H1 (cell line): ENCODE data around the gene NOTCH4. TPM values are rescaled to one million over a fixed set of nuclear protein-coding genes. Genes with fewer than 3 reads are reported as not detected.
A peak's percentile ranks its signal among the peaks of the same experiment; 100 is the strongest.

Experiments used
- CTCF ChIA-PET: fragments of 300-600 bp; sonication (Branson Sonifier 250); formaldehyde crosslinking; loops from one replicate; lab custom pipeline; 2021; ENCODE audit not compliant: partially characterized antibody; lab: Charles Lee
- POLR2A ChIA-PET: fragments of 300-600 bp; sonication (Branson Sonifier 250); formaldehyde crosslinking; loops from one replicate; lab custom pipeline; 2021; ENCODE audit warnings: inconsistent platforms; ENCODE audit not compliant: partially characterized antibody; lab: Charles Lee
- DNase-seq, 2 experiments: peaks; one replicate each; pipeline versions ENCODE4 v3.0.0 to v3.0.0-alpha.2; 2010 to 2022; ENCODE audit warnings: low spot score in 2 of 2, low read depth in 1 of 2, mixed read lengths in 1 of 2
- FAIRE-seq: peaks from 2 replicates; lab custom pipeline; 2011; peaks lifted over from hg19 to GRCh38; lab: Jason Lieb, UNC
- H2AFZ ChIP-seq: 2 replicates; pipeline ENCODE4 v1.8.1; 2012; ENCODE audit warnings: low read length, inconsistent platforms
- H2AK5ac ChIP-seq: 2 replicates; pipeline ENCODE4 v1.6.1; 2013; ENCODE audit warnings: low read depth, low read length
- H2BK120ac ChIP-seq: replicated peaks from 2 replicates; pipeline ENCODE3; 2013; ENCODE audit warnings: low read depth, low read length, inconsistent platforms
- H2BK12ac ChIP-seq: 2 replicates; pipeline ENCODE4 v1.6.1; 2013; ENCODE audit warnings: low read depth, low read length
- H2BK15ac ChIP-seq: 2 replicates; pipeline ENCODE4 v1.6.1; 2013; ENCODE audit warnings: low read length
- H2BK20ac ChIP-seq: 2 replicates; pipeline ENCODE4 v1.6.1; 2013; ENCODE audit warnings: low read length
- H2BK5ac ChIP-seq: 2 replicates; pipeline ENCODE4 v1.6.1; 2013; ENCODE audit warnings: low read depth, low read length
- H3K14ac ChIP-seq: 2 replicates; pipeline ENCODE4 v1.6.1; 2013; ENCODE audit warnings: inconsistent platforms; ENCODE audit not compliant: insufficient read length
- H3K18ac ChIP-seq: 2 replicates; pipeline ENCODE4 v1.6.1; 2013; ENCODE audit warnings: low read length; ENCODE audit errors: extremely low read depth
- H3K23ac ChIP-seq: 2 replicates; pipeline ENCODE4 v1.6.1; 2013; ENCODE audit warnings: inconsistent platforms; ENCODE audit not compliant: insufficient read length
- H3K23me2 ChIP-seq: 2 replicates; pipeline ENCODE4 v1.6.1; 2013; ENCODE audit warnings: low read depth, low read length
- H3K27ac ChIP-seq: 2 replicates; pipeline ENCODE4 v1.6.1; 2011; ENCODE audit warnings: low read depth, low read length, inconsistent platforms
- H3K27me3 ChIP-seq, 4 experiments: replicated peaks in 1 of 4; 1 replicate in 1 of 4; 2 replicates in 3 of 4; pipeline versions ENCODE4 v1.6.1 to v1.8.1; 2011 to 2013; ENCODE audit warnings: low read length in 3 of 4, mild to moderate bottlenecking in 3 of 4, inconsistent platforms in 2 of 4, mixed read lengths in 2 of 4, moderate library complexity in 1 of 4; ENCODE audit not compliant: control insufficient read depth in 3 of 4, insufficient read depth in 3 of 4; ENCODE audit errors: extremely low read depth in 1 of 4
- H3K36me3 ChIP-seq, 4 experiments: 2 replicates each; pipeline versions ENCODE4 v1.6.1 to v1.8.1; 2011 to 2013; ENCODE audit warnings: mild to moderate bottlenecking in 4 of 4, low read length in 3 of 4, moderate library complexity in 2 of 4, control low read depth in 1 of 4, inconsistent platforms in 1 of 4; ENCODE audit not compliant: insufficient read depth in 4 of 4, control insufficient read depth in 2 of 4
- H3K4ac ChIP-seq: replicated peaks from 2 replicates; pipeline ENCODE3; 2013; ENCODE audit warnings: low read length, low read depth, mixed read lengths, inconsistent platforms; ENCODE audit not compliant: insufficient read length
- H3K4me1 ChIP-seq, 4 experiments: replicated peaks in 1 of 4; 1 replicate in 1 of 4; 2 replicates in 3 of 4; pipeline versions ENCODE4 v1.6.1 to v1.8.1; 2011 to 2013; ENCODE audit warnings: low read length in 3 of 4, inconsistent platforms in 2 of 4, mixed read lengths in 1 of 4; ENCODE audit not compliant: insufficient read depth in 4 of 4, control insufficient read depth in 3 of 4
- H3K4me2 ChIP-seq, 2 experiments: 2 replicates each; pipeline versions ENCODE4 v1.6.1 to v1.8.1; 2011 to 2013; ENCODE audit warnings: low read depth in 2 of 2, low read length in 2 of 2, control low read depth in 1 of 2, inconsistent platforms in 1 of 2, mild to moderate bottlenecking in 1 of 2; ENCODE audit not compliant: insufficient read depth in 1 of 2
- H3K4me3 ChIP-seq, 4 experiments: fragments of 200-600, 300-600 bp in 1 of 4; sonication (generic), shearing (Covaris generic), sonication (Bioruptor Twin) in 1 of 4; 2 replicates each; pipeline versions ENCODE4 v1.5.1 to v1.8.1; 2011 to 2016; ENCODE audit warnings: low read length in 4 of 4, low read depth in 3 of 4, control low read depth in 2 of 4, inconsistent platforms in 2 of 4, mild to moderate bottlenecking in 2 of 4, mixed read lengths in 1 of 4, moderate library complexity in 1 of 4; ENCODE audit not compliant: insufficient read depth in 2 of 4; ENCODE audit errors: extremely low read depth in 1 of 4
- H3K56ac ChIP-seq: replicated peaks from 2 replicates; pipeline ENCODE3; 2013; ENCODE audit warnings: low read depth, mild to moderate bottlenecking, mixed read lengths, low read length, inconsistent platforms; ENCODE audit not compliant: insufficient read length
- H3K79me1 ChIP-seq: 2 replicates; pipeline ENCODE4 v1.6.1; 2013; ENCODE audit warnings: low read depth, low read length, control low read depth
- H3K79me2 ChIP-seq, 2 experiments: 2 replicates each; pipeline versions ENCODE4 v1.6.1 to v1.8.1; 2012 to 2013; ENCODE audit warnings: low read length in 2 of 2, mild to moderate bottlenecking in 2 of 2, inconsistent platforms in 1 of 2; ENCODE audit not compliant: insufficient read depth in 2 of 2, control insufficient read depth in 1 of 2
- H3K9ac ChIP-seq, 4 experiments: replicated peaks in 1 of 4; 1 replicate in 1 of 4; 2 replicates in 3 of 4; pipeline versions ENCODE4 v1.6.1 to v1.8.1; 2011 to 2013; ENCODE audit warnings: low read depth in 3 of 4, low read length in 3 of 4, control low read depth in 2 of 4, mild to moderate bottlenecking in 2 of 4, moderate library complexity in 2 of 4, inconsistent platforms in 1 of 4; ENCODE audit errors: extremely low read depth in 1 of 4
- H3K9me3 ChIP-seq, 2 experiments: 2 replicates each; pipeline versions ENCODE4 v1.6.1 to v1.8.1; 2012 to 2013; ENCODE audit warnings: mild to moderate bottlenecking in 2 of 2, moderate library complexity in 2 of 2, control low read depth in 1 of 2, inconsistent platforms in 1 of 2, low read depth in 1 of 2, low read length in 1 of 2, mixed read lengths in 1 of 2; ENCODE audit not compliant: insufficient read depth in 2 of 2
- H4K20me1 ChIP-seq, 2 experiments: replicated peaks in 1 of 2; 2 replicates each; pipeline versions ENCODE3 to v1.8.1; 2011 to 2013; ENCODE audit warnings: inconsistent platforms in 2 of 2, low read length in 2 of 2, mild to moderate bottlenecking in 1 of 2; ENCODE audit not compliant: insufficient read depth in 2 of 2, control insufficient read depth in 1 of 2
- H4K5ac ChIP-seq: 2 replicates; pipeline ENCODE4 v1.6.1; 2013; ENCODE audit warnings: low read length, low read depth, mixed read lengths, inconsistent platforms; ENCODE audit not compliant: insufficient read length
- H4K8ac ChIP-seq: 2 replicates; pipeline ENCODE4 v1.8.0; 2013; ENCODE audit warnings: mild to moderate bottlenecking, moderate library complexity, low read length, inconsistent platforms; ENCODE audit not compliant: insufficient read depth; ENCODE audit errors: extremely low read depth
- H4K91ac ChIP-seq: replicated peaks from 2 replicates; pipeline ENCODE3; 2013; ENCODE audit warnings: low read length, mixed read lengths, inconsistent platforms; ENCODE audit not compliant: insufficient read length
- ASH2L ChIP-seq: fragments of 200-600, 300-600 bp; sonication (generic); IDR thresholded peaks from one replicate; pipeline ENCODE4 v1.7.1; 2017; ENCODE audit warnings: low read length
- ATF3 ChIP-seq: IDR thresholded peaks from 2 replicates; pipeline ENCODE4 v1.6.1; 2011; ENCODE audit warnings: low read depth, mild to moderate bottlenecking, low read length; ENCODE audit not compliant: insufficient read depth
- EGR1 ChIP-seq: IDR thresholded peaks from 2 replicates; pipeline ENCODE4 v1.6.1; 2011; ENCODE audit warnings: low read depth, low read length, borderline replicate concordance
- EP300 ChIP-seq, 2 experiments: IDR thresholded peaks; 1 replicate in 1 of 2; 2 replicates in 1 of 2; pipeline ENCODE4 v1.6.1; 2011 to 2012; ENCODE audit warnings: low read depth in 2 of 2, low read length in 2 of 2, mild to moderate bottlenecking in 2 of 2, borderline replicate concordance in 1 of 2, inconsistent platforms in 1 of 2, moderate library complexity in 1 of 2
- KDM4A ChIP-seq: IDR thresholded peaks from one replicate; pipeline ENCODE4 v1.7.1; 2012; ENCODE audit warnings: low read depth, mild to moderate bottlenecking, moderate library complexity, low read length, inconsistent platforms; ENCODE audit not compliant: severe bottlenecking
- NANOG ChIP-seq: IDR thresholded peaks from 2 replicates; pipeline ENCODE4 v1.6.1; 2011; ENCODE audit warnings: low read length, low read depth, mild to moderate bottlenecking, inconsistent platforms; ENCODE audit not compliant: insufficient read depth, poor library complexity, severe bottlenecking
- RXRA ChIP-seq: IDR thresholded peaks from 2 replicates; pipeline ENCODE4 v1.6.1; 2011; ENCODE audit warnings: low read depth, mild to moderate bottlenecking, low read length, moderate library complexity; ENCODE audit not compliant: insufficient read depth
- SP2 ChIP-seq: IDR thresholded peaks from 2 replicates; pipeline ENCODE4 v1.6.1; 2012; ENCODE audit warnings: mild to moderate bottlenecking, low read length, inconsistent platforms
- TAF1 ChIP-seq: IDR thresholded peaks from 2 replicates; pipeline ENCODE4 v1.6.1; 2011; ENCODE audit warnings: mild to moderate bottlenecking, low read depth, low read length
- TBP ChIP-seq: IDR thresholded peaks from 2 replicates; pipeline ENCODE4 v1.6.1; 2011; ENCODE audit warnings: low read depth, low read length, improper control_type of control experiment
- WGBS, 2 experiments: shearing (Covaris generic) in 1 of 2; methylation state at CpG; one replicate each; pipeline versions ENCODE4 v1.1.6 to v1.1.7; 2013 to 2015; ENCODE audit warnings: low lambda C conversion rate in 2 of 2, mixed read lengths in 2 of 2, inconsistent platforms in 1 of 2, low coverage in 1 of 2, missing lambda C conversion rate in 1 of 2; ENCODE audit not compliant: insufficient replicate concordance in 2 of 2, insufficient coverage in 1 of 2, insufficient read length in 1 of 2; ENCODE audit errors: extremely low coverage in 1 of 2, missing lambda C conversion rate in 1 of 2; 5-methylcytosine and 5-hydroxymethylcytosine counted together
- polyA plus RNA-seq, 7 experiments: library from polyadenylated mRNA; depleted of rRNA in 3 of 7; stranded (reverse) in 5 of 7; unstranded in 2 of 7; fragments of >200 nt in 5 of 7; fragments of 200-250 nt in 2 of 7; gene quantifications; 1 replicate in 5 of 7; 2 replicates in 1 of 7; 4 replicates in 1 of 7; pipeline versions ENCODE4 v1.2.1 to v1.2.3, GENCODE V29; 2011 to 2013; ENCODE audit warnings: missing spikeins in 2 of 7, mixed read lengths in 2 of 7
- total RNA-seq: library from RNA; stranded (reverse); fragmentation: NEBNext Ultra II Directional; extraction: Animal tissue kit (Norgen Biotek cat#: 25700); gene quantifications from 2 replicates; pipeline ENCODE4 v1.2.1, GENCODE V29; 2021

Gene NOTCH4
- total and polyA plus RNA-seq, 2 of the 8 experiments (the other 6 are each of a cell fraction or from before 2014, with no cell fraction given) = 1.9 to 2.8 TPM

- H2AFZ ChIP-seq = no peak overlapping the region
- no peak overlapping the region for H2BK15ac ChIP-seq
- H3K36me3 ChIP-seq = no peaks in the 10 kb centered on the region
- no peak overlapping the region for H2BK20ac ChIP-seq
- peak overlapping the region; percentile 67 for H4K91ac ChIP-seq
- H3K18ac ChIP-seq = peak overlapping the region; percentile 95
- H3K9me3 ChIP-seq = no peaks in the 10 kb centered on the region
- no peak for DNase-seq
- peak overlapping the region; percentile 76; the same call in 1 of the 2 replicates for H2BK12ac ChIP-seq
- H2BK120ac ChIP-seq = peak overlapping the region; percentile 94
- CTCF ChIA-PET = interaction anchor here (0.6 to 1.3 kb wide), 8 partner anchors 15 to 521 kb away, joined by 3 to 5 read pairs (median 3); no protein-coding TSS in a partner anchor
- peak overlapping the region; percentile 77 to 89 for H3K4me2 ChIP-seq
- 23% methylated on average over 13 of the region's 15 CpGs; no CpG with 5 or more reads in 1 of the 2 experiments for WGBS, 2 experiments
- H2BK5ac ChIP-seq = peak overlapping the region; percentile 86
- FAIRE-seq = peak; percentile 69
- H3K79me2 ChIP-seq = no peaks in the 10 kb centered on the region; a peak in 1 of 4 replicates
- peak overlapping the region; percentile 61 for H3K4ac ChIP-seq
- H2AK5ac ChIP-seq = peak overlapping the region; percentile 97
- peak overlapping the region; percentile 70 for H3K56ac ChIP-seq
- no peaks in the 10 kb centered on the region for H3K27me3 ChIP-seq
- peak overlapping the region in 3 of 4 experiments; percentile 62 to 67 (median 63); a peak in 6 of 7 replicates for H3K9ac ChIP-seq
- POLR2A ChIA-PET = interaction anchor here (0.6 to 13.3 kb wide), 17 partner anchors 9 to 777 kb away, joined by 3 to 194 read pairs (median 4); partner anchors contain the start of genes AGPAT1, ATF6B, DXO and FKBPL
- no peak overlapping the region for H3K23ac ChIP-seq
- H4K5ac ChIP-seq = peak overlapping the region; percentile 24
- H3K79me1 ChIP-seq = no peaks in the 10 kb centered on the region; the same call in 1 of the 2 replicates
- peak overlapping the region; percentile 86 for H3K27ac ChIP-seq
- no peak overlapping the region for H4K8ac ChIP-seq
- H3K23me2 ChIP-seq = peaks cover 7% of the 10 kb centered on the region; the same call in 1 of the 2 replicates
- H4K20me1 ChIP-seq = no peaks in the 10 kb centered on the region
- no peak overlapping the region for H3K14ac ChIP-seq
- H3K4me1 ChIP-seq = peaks cover 8 to 42% (median 24%) of the 10 kb centered on the region in 4 experiments
- H3K4me3 ChIP-seq = peak overlapping the region; percentile 36 to 61 (median 58); a peak in 7 of 8 replicates
- peak; percentile 77 for TF ChIP-seq TBP
- TF ChIP-seq NANOG = no peak
- no peak for TF ChIP-seq EGR1
- no peak for TF ChIP-seq RXRA
- TF ChIP-seq EP300 (IDR thresholded peaks at IDR 0.05; ENCODE audit: borderline replicate concordance in 1 of 2, low read depth in 2 of 2, low read length in 2 of 2) = no peak
- no peak for TF ChIP-seq KDM4A
- 0 out of 2 replicates have a peak, but pooled peaks have one; percentile 22 for TF ChIP-seq TAF1
- no peak for TF ChIP-seq SP2
- no peak for TF ChIP-seq ATF3
- no peak for TF ChIP-seq ASH2L
Observed at GRCh38 chr6:32194825-32195651, 28.8 kb downstream of the NOTCH4 start.
